ENCODE measurements around the gene CP. TPM values are rescaled to one million over a fixed set of nuclear protein-coding genes. Genes with fewer than 3 reads are reported as not detected.

Gene CP
- total RNA-seq, 4 donors from 2014 or later: 17.7 to 46.3 (median 19.3) TPM

- Histone ChIP-seq H3K9me3 (no peaks in the 10 kb centered on the region), H3K4me3 (no peak overlapping the region), H3K27ac (no peak overlapping the region), H3K36me3 (peaks cover 0 to 92% (median 2%) of the 10 kb centered on the region in 3 donors), H3K27me3 (no peaks in the 10 kb centered on the region), H3K4me1 (no peaks in the 10 kb centered on the region)
- no peak for DNase-seq (ENCODE audit: low spot score in 2 of 2)
- 97 to 98% methylated on average over 7 of the region's 7 CpGs for WGBS, 2 donors
- TF ChIP-seq POLR2A (IDR thresholded peaks at IDR 0.05): no peak
- TF ChIP-seq EP300 (IDR thresholded peaks at IDR 0.05): no peak
- no peak for TF ChIP-seq CTCF (IDR thresholded peaks at IDR 0.05)
These were observed 51.0 kb downstream of the CP start for GRCh38 chr3:149170672-149171071.

- Histone ChIP-seq H3K27ac (no peak overlapping the region), H3K4me3 (no peak overlapping the region), H3K27me3 (no peaks in the 10 kb centered on the region), H3K36me3 (peaks cover 0 to 90% (median 2%) of the 10 kb centered on the region in 3 donors), H3K4me1 (no peaks in the 10 kb centered on the region), H3K9me3 (no peaks in the 10 kb centered on the region)
- TF ChIP-seq EP300 (IDR thresholded peaks at IDR 0.05): no peak
- no peak for TF ChIP-seq CTCF (IDR thresholded peaks at IDR 0.05)
- no peak for TF ChIP-seq POLR2A (IDR thresholded peaks at IDR 0.05)
- no peak for DNase-seq (ENCODE audit: low spot score in 2 of 2)
- 82 to 84% methylated on average over 2 of the region's 2 CpGs for WGBS, 2 donors
These were observed 53.7 kb downstream of the CP start for GRCh38 chr3:149167898-149168297.

- H3K4me1 ChIP-seq: peaks cover 0 to 11% (median 0%) of the 10 kb centered on the region in 4 donors
- H3K27me3 ChIP-seq: no peaks in the 10 kb centered on the region
- no peak for DNase-seq (ENCODE audit: low spot score in 2 of 2)
- WGBS, 2 donors: 42 to 66% methylated on average over 1 of the region's 1 CpG
- TF ChIP-seq EP300 (IDR thresholded peaks at IDR 0.05): no peak
- no peak for TF ChIP-seq CTCF (IDR thresholded peaks at IDR 0.05)
- no peak for TF ChIP-seq POLR2A (IDR thresholded peaks at IDR 0.05)
- no peak overlapping the region for H3K4me3 ChIP-seq
- no peaks in the 10 kb centered on the region for H3K9me3 ChIP-seq
- H3K27ac ChIP-seq: peak overlapping the region in 1 of 4 donors; percentile 29
- H3K36me3 ChIP-seq: peaks cover 0 to 85% (median 6%) of the 10 kb centered on the region in 3 donors
These were observed 58.6 kb downstream of the CP start for GRCh38 chr3:149163066-149163465.

GRCh38 chr3:149162007-149162406 is 59.6 kb downstream of the CP start:
- Histone ChIP-seq H3K27ac (peak overlapping the region in 2 of 4 donors; percentile 29 to 47), H3K4me3 (no peak overlapping the region), H3K27me3 (no peaks in the 10 kb centered on the region), H3K36me3 (peaks cover 0 to 85% (median 6%) of the 10 kb centered on the region in 3 donors), H3K9me3 (no peaks in the 10 kb centered on the region), H3K4me1 (peaks cover 0 to 11% (median 0%) of the 10 kb centered on the region in 4 donors)
- TF ChIP-seq POLR2A (IDR thresholded peaks at IDR 0.05) (no peak), CTCF (IDR thresholded peaks at IDR 0.05) (no peak), EP300 (IDR thresholded peaks at IDR 0.05) (no peak)
- no peak for DNase-seq (ENCODE audit: low spot score in 2 of 2)
- 44 to 45% methylated on average over 2 of the region's 2 CpGs for WGBS, 2 donors

GRCh38 chr3:149160754-149161300 is 60.8 kb downstream of the CP start:
- no peak overlapping the region for H3K4me3 ChIP-seq
- peaks cover 0 to 91% (median 6%) of the 10 kb centered on the region in 3 donors for H3K36me3 ChIP-seq
- DNase-seq (ENCODE audit: low spot score in 2 of 2): no peak

More at GRCh38 chr3:149160754-149161300, 60.8 kb downstream of the CP start:
- H3K27me3 ChIP-seq: no peaks in the 10 kb centered on the region
- no peak overlapping the region for H3K27ac ChIP-seq
- no peaks in the 10 kb centered on the region for H3K9me3 ChIP-seq
- peaks cover 0 to 11% (median 0%) of the 10 kb centered on the region in 4 donors for H3K4me1 ChIP-seq
- TF ChIP-seq POLR2A (IDR thresholded peaks at IDR 0.05) (no peak), EP300 (IDR thresholded peaks at IDR 0.05) (no peak), CTCF (IDR thresholded peaks at IDR 0.05) (no peak)
- whole genome bisulfite sequencing, 2 donors: 90 to 95% methylated on average over 4 of the region's 4 CpGs
